ENCODE data around the gene FAM118B.

Gene FAM118B

GRCh38 chr11:126262216-126262615 lies 50.6 kb downstream of the FAM118B start:
- no peak for ATAC-seq
- TF ChIP-seq TOX (CRISPR knock-in tag; IDR thresholded peaks at IDR 0.05; ENCODE audit: borderline replicate concordance): no peak
- TF ChIP-seq ZC3H10 (CRISPR knock-in tag; IDR thresholded peaks at IDR 0.05): no peak
- no peak for TF ChIP-seq OSR1 (CRISPR knock-in tag; IDR thresholded peaks at IDR 0.05)
- TF ChIP-seq PATZ1 (CRISPR knock-in tag; IDR thresholded peaks at IDR 0.05; ENCODE audit: borderline replicate concordance): no peak
- TF ChIP-seq ZNF8 (CRISPR knock-in tag; IDR thresholded peaks at IDR 0.05): no peak
- no peak for TF ChIP-seq SNAI2 (CRISPR knock-in tag; IDR thresholded peaks at IDR 0.05)
- no peak for TF ChIP-seq CSRNP3 (CRISPR knock-in tag; IDR thresholded peaks at IDR 0.05)
- TF ChIP-seq ZNF70 (CRISPR knock-in tag; IDR thresholded peaks at IDR 0.05): no peak
- TF ChIP-seq TSHZ2 (CRISPR knock-in tag; IDR thresholded peaks at IDR 0.05): no peak
- TF ChIP-seq CREB5 (CRISPR knock-in tag; IDR thresholded peaks at IDR 0.05; ENCODE audit: low read depth): no peak
- TF ChIP-seq ZFP3 (CRISPR knock-in tag; IDR thresholded peaks at IDR 0.05): no peak
- TF ChIP-seq PPARA (CRISPR knock-in tag; IDR thresholded peaks at IDR 0.05; ENCODE audit: borderline replicate concordance): no peak
- no peak for TF ChIP-seq ARNTL (CRISPR knock-in tag; IDR thresholded peaks at IDR 0.05; ENCODE audit: borderline replicate concordance, low read depth)
- TF ChIP-seq POU6F1 (CRISPR knock-in tag; IDR thresholded peaks at IDR 0.05; ENCODE audit: borderline replicate concordance, low read depth): no peak
- TF ChIP-seq ZFP30 (CRISPR knock-in tag; IDR thresholded peaks at IDR 0.05): no peak
- TF ChIP-seq ZNF565 (CRISPR knock-in tag; conservative IDR thresholded peaks at IDR 0.05; ENCODE audit: low read depth): no peak
- TF ChIP-seq GLIS3 (CRISPR knock-in tag; IDR thresholded peaks at IDR 0.05): no peak
- TF ChIP-seq RARB (CRISPR knock-in tag; IDR thresholded peaks at IDR 0.05): no peak
- no peak for TF ChIP-seq CSDC2 (CRISPR knock-in tag; IDR thresholded peaks at IDR 0.05)

- TF ChIP-seq SNAI2 (CRISPR knock-in tag; IDR thresholded peaks at IDR 0.05): no peak
- no peak for TF ChIP-seq PATZ1 (CRISPR knock-in tag; IDR thresholded peaks at IDR 0.05; ENCODE audit: borderline replicate concordance)
- ATAC-seq: no peak
These were observed 51.9 kb downstream of the FAM118B start for GRCh38 chr11:126263489-126263888.

- ATAC-seq: no peak
- TF ChIP-seq BACH2 (CRISPR knock-in tag; IDR thresholded peaks at IDR 0.05; ENCODE audit: borderline replicate concordance) (no peak), ESRRG (CRISPR knock-in tag; IDR thresholded peaks at IDR 0.05) (no peak), ZNF565 (CRISPR knock-in tag; conservative IDR thresholded peaks at IDR 0.05; ENCODE audit: low read depth) (no peak), OSR1 (CRISPR knock-in tag; IDR thresholded peaks at IDR 0.05) (no peak), POU6F1 (CRISPR knock-in tag; IDR thresholded peaks at IDR 0.05; ENCODE audit: borderline replicate concordance, low read depth) (no peak), ISL1 (CRISPR knock-in tag; IDR thresholded peaks at IDR 0.05) (no peak), CREB5 (CRISPR knock-in tag; IDR thresholded peaks at IDR 0.05; ENCODE audit: low read depth) (no peak), CSDC2 (CRISPR knock-in tag; IDR thresholded peaks at IDR 0.05) (no peak), PATZ1 (CRISPR knock-in tag; IDR thresholded peaks at IDR 0.05; ENCODE audit: borderline replicate concordance) (no peak), GLIS3 (CRISPR knock-in tag; IDR thresholded peaks at IDR 0.05) (no peak), ZFP30 (CRISPR knock-in tag; IDR thresholded peaks at IDR 0.05) (no peak)
These were observed 54.2 kb downstream of the FAM118B start for GRCh38 chr11:126265811-126266210.
